Tibial artery (tissue), 4 donors: Measurements from ENCODE around the gene GPC6.

Experiments used
- DNase-seq, 2 donors: peaks; one replicate each; pipeline ENCODE4 v3.0.0-alpha.2; 2019
- H3K27ac ChIP-seq, 2 donors: fragments of 200-600 bp; sonication (generic) in 1 of 2; 1 replicate in 1 of 2; 2 replicates in 1 of 2; pipeline ENCODE4 v1.5.1; 2018 to 2019; ENCODE audit warnings: mild to moderate bottlenecking in 1 of 2
- H3K27me3 ChIP-seq, 2 donors: fragments of 200-600 bp; sonication (generic) in 1 of 2; one replicate each; pipeline versions ENCODE4 v1.5.1 to v1.6.0; 2016 to 2019
- H3K36me3 ChIP-seq, 3 donors: fragments of 200-600 bp; sonication (generic) in 2 of 3; one replicate each; pipeline ENCODE4 v1.5.1; 2016 to 2019; ENCODE audit warnings: mild to moderate bottlenecking in 2 of 3
- H3K4me1 ChIP-seq, 4 donors: fragments of 200-600 bp; sonication (generic) in 2 of 4; 1 replicate in 3 of 4; 2 replicates in 1 of 4; pipeline ENCODE4 v1.5.1; 2016 to 2019
- H3K4me3 ChIP-seq, 2 donors: fragments of 200-600 bp; sonication (generic) in 1 of 2; 1 replicate in 1 of 2; 2 replicates in 1 of 2; pipeline ENCODE4 v1.5.1; 2018 to 2019; ENCODE audit warnings: mild to moderate bottlenecking in 2 of 2
- H3K9me3 ChIP-seq, 3 donors: fragments of 200-600 bp; sonication (generic) in 1 of 3; one replicate each; pipeline ENCODE4 v1.5.1; 2016 to 2019
- intact Hi-C: fragments of 100-400 bp; cut with DNase I; formaldehyde crosslinking; loops from one replicate; pipeline ENCODE4 v1.15.0; 2023; ENCODE audit warnings: low total_unique reads
- TF ChIP-seq, protein P1 (sequence below), 2 experiments: fragments of 200-600 bp in 1 of 2; fragments of 450-650 bp in 1 of 2; IDR thresholded peaks; one replicate each; pipeline ENCODE4 v1.5.1; 2017 to 2019; ENCODE audit warnings: antibody characterized with exemption in 2 of 2, mild to moderate bottlenecking in 1 of 2, moderate library complexity in 1 of 2

Gene GPC6

DNA sequence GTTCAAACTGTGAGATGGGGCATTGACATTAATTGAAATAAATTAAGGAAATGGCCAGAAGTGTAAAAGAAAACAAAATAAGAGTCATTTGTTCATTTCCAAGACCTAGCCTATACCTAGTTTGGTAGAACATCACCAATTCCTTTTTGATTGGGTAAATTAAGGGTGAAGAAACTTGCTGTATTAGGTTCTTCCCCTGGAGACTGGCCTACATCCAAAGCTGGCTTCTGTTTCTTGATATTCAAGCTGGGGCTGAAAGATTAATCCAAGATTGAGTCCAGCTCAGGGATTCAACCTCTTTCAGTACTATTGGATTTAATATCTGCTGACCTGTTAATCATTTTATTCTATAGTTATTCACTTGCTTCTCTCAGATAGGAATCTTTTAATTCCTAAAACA is 183.2 kb downstream of the GPC6 start:
- Histone ChIP-seq H3K27ac (no peak overlapping the region), H3K9me3 (no peaks in the 10 kb centered on the region), H3K27me3 (no peaks in the 10 kb centered on the region), H3K36me3 (no peaks in the 10 kb centered on the region), H3K4me3 (no peak overlapping the region), H3K4me1 (peaks cover 0 to 12% (median 0%) of the 10 kb centered on the region in 4 donors)
- intact Hi-C loops, result no loop called here
- TF ChIP-seq, protein P1, sequence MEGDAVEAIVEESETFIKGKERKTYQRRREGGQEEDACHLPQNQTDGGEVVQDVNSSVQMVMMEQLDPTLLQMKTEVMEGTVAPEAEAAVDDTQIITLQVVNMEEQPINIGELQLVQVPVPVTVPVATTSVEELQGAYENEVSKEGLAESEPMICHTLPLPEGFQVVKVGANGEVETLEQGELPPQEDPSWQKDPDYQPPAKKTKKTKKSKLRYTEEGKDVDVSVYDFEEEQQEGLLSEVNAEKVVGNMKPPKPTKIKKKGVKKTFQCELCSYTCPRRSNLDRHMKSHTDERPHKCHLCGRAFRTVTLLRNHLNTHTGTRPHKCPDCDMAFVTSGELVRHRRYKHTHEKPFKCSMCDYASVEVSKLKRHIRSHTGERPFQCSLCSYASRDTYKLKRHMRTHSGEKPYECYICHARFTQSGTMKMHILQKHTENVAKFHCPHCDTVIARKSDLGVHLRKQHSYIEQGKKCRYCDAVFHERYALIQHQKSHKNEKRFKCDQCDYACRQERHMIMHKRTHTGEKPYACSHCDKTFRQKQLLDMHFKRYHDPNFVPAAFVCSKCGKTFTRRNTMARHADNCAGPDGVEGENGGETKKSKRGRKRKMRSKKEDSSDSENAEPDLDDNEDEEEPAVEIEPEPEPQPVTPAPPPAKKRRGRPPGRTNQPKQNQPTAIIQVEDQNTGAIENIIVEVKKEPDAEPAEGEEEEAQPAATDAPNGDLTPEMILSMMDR (IDR thresholded peaks at IDR 0.05), result no peak
- DNase-seq, result no peak

DNA sequence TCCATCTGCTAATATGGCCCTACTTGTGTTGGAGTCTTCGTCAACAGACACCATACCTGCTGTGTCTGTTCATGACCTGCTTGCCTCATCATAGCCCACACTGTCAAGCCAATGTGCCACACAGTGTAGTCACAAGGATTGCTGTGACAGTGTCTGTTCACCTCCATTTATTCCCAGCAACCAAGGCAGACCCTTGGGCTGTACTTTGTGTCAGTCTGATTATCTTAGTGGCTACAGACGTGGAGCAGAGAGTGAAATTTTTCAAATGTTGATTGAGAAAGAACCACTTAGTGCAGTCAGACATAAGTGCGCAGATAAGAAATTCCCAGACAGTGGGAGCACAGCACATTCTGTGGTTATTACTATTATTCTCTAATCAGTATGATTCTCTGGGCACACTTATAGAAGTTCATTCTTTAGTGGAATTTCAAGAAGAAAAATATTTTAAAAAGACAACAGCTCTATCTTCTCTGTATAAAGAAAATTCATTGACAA is 184.6 kb downstream of the GPC6 start:
- intact Hi-C loops, result no loop called here

DNA sequence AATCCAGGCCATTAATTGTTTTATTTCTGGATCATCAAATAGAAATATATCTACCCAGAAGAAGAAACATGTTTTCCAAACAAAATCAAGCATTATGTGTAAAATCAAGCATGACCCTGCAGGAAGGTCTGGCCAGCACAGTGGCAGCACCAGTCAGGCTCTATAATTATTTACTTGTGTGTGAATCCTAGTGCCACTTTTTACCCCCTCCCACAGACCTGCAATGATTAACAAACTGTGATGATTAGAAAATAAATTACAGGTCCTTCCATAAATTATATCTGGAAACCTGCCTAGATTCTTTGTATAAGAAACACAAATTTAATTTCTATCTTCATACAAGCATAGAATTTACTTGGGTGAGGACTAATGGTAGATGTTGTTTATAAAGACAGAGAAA is 186.1 kb downstream of the GPC6 start:
- intact Hi-C loops, result no loop called here
- peaks cover 0 to 17% (median 0%) of the 10 kb centered on the region in 4 donors for H3K4me1 ChIP-seq
- no peak overlapping the region for H3K4me3 ChIP-seq
- H3K36me3 ChIP-seq, result no peaks in the 10 kb centered on the region
- no peaks in the 10 kb centered on the region for H3K9me3 ChIP-seq
- H3K27ac ChIP-seq, result no peak overlapping the region
- TF ChIP-seq, protein P1 (IDR thresholded peaks at IDR 0.05), result no peak
- no peak for DNase-seq
- H3K27me3 ChIP-seq, result no peaks in the 10 kb centered on the region

More for the DNA sequence above, 184.6 kb downstream of the GPC6 start:
- Histone ChIP-seq H3K27ac (no peak overlapping the region), H3K27me3 (no peaks in the 10 kb centered on the region), H3K4me3 (no peak overlapping the region), H3K4me1 (peaks cover 0 to 17% (median 0%) of the 10 kb centered on the region in 4 donors), H3K36me3 (no peaks in the 10 kb centered on the region), H3K9me3 (no peaks in the 10 kb centered on the region)
- DNase-seq, result no peak
- TF ChIP-seq, protein P1 (IDR thresholded peaks at IDR 0.05), result no peak

DNA sequence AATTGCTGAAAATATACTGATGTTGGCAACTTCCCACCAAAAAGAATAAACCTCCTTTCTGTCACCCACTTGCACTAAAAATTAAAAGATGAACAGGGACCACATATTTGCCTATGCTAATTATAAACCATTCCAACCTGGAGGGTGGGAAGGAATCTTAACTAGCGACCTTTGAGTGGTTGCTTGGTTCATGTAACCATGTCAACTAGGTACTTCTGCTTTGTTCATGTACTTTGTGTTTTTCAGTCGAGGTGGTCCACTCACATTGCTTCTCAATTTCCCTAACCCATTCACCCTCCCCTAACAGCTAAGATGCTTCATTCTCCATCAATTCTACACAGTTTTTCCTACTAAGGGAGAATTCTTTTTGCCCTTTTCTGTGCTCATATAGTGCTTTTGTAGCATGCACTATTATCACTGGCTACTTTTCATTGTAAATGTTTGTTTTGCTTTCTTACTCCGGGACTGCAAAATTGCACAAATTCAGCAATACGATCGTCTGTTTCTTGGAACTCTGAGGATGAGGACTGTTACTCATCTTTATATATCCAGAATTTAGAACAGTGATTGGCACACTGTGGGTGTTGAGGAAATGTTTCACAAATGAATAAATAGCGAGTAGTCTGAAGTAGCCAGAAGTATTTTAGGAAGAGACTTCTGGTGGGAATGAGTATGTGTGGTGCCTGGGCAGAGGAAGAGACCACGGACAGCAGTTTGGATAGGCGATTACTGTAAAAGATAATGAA is 187.5 kb downstream of the GPC6 start:
- no peak for DNase-seq
- Histone ChIP-seq H3K4me1 (peaks cover 0 to 17% (median 0%) of the 10 kb centered on the region in 4 donors), H3K4me3 (no peak overlapping the region), H3K36me3 (no peaks in the 10 kb centered on the region), H3K27ac (peak overlapping the region; percentile 22 to 36), H3K9me3 (no peaks in the 10 kb centered on the region), H3K27me3 (no peaks in the 10 kb centered on the region)
- intact Hi-C loops, result no loop called here
- TF ChIP-seq, protein P1 (IDR thresholded peaks at IDR 0.05), result no peak

DNA sequence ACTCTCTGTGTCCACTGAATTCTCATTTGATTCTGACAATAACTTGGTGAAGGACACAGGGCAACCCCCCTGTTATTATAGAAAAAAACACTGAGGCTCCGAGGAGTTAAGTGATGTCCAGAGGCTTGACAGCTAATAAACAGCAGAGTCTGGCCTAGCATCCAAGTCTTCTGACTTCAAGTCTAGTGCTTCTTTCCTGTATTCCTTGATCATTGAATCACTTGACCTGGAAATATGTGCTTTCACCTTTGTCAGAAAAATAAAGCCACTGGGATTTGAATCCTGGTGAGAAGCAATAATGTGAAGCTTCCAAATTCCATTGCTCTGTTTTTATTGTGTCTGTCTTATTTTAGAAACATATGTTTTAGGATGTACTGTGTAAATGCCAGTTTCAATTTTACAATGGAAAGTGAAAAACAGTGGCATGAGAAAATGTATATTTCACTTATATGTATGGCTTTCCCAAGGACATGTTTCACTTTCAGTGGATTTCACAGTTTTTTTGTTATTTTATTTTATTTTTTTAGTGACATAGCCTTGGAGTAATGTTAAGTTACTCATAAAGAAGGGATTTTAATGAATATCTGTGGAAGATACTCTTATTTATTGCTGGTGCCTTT is 190.2 kb downstream of the GPC6 start:
- intact Hi-C loops, result no loop called here
- H3K27me3 ChIP-seq, result no peaks in the 10 kb centered on the region
- peaks cover 0 to 17% (median 0%) of the 10 kb centered on the region in 4 donors for H3K4me1 ChIP-seq
- H3K9me3 ChIP-seq, result no peaks in the 10 kb centered on the region
- TF ChIP-seq, protein P1 (IDR thresholded peaks at IDR 0.05), result no peak
- H3K4me3 ChIP-seq, result no peak overlapping the region
- no peak for DNase-seq
- H3K27ac ChIP-seq, result no peak overlapping the region
- H3K36me3 ChIP-seq, result no peaks in the 10 kb centered on the region
